Dermis microvascular lymphatic vessel endothelial cell (primary cell): ENCODE data around the gene ZNF519. TPM values are rescaled to one million over a fixed set of nuclear protein-coding genes. Genes with fewer than 3 reads are reported as not detected.
"Not testable (repeated sequence)": the region's sequence is repeated elsewhere in the genome, so short reads cannot be mapped to it uniquely, and the experiment has no call there.

Source experiments
- DNase-seq, 2 donors: peaks; one replicate each; pipeline versions ENCODE4 v3.0.0 to v3.0.0-alpha.2; 2010; ENCODE audit warnings: low read depth in 2 of 2
- total RNA-seq: library from RNA; depleted of rRNA; stranded (reverse); fragments of >200 nt; gene quantifications from 2 replicates; pipeline ENCODE4 v1.2.1, GENCODE V29; 2014

ZNF519 gene
- total RNA-seq, 1 donor from 2014 or later, result 3.1 TPM

DNA sequence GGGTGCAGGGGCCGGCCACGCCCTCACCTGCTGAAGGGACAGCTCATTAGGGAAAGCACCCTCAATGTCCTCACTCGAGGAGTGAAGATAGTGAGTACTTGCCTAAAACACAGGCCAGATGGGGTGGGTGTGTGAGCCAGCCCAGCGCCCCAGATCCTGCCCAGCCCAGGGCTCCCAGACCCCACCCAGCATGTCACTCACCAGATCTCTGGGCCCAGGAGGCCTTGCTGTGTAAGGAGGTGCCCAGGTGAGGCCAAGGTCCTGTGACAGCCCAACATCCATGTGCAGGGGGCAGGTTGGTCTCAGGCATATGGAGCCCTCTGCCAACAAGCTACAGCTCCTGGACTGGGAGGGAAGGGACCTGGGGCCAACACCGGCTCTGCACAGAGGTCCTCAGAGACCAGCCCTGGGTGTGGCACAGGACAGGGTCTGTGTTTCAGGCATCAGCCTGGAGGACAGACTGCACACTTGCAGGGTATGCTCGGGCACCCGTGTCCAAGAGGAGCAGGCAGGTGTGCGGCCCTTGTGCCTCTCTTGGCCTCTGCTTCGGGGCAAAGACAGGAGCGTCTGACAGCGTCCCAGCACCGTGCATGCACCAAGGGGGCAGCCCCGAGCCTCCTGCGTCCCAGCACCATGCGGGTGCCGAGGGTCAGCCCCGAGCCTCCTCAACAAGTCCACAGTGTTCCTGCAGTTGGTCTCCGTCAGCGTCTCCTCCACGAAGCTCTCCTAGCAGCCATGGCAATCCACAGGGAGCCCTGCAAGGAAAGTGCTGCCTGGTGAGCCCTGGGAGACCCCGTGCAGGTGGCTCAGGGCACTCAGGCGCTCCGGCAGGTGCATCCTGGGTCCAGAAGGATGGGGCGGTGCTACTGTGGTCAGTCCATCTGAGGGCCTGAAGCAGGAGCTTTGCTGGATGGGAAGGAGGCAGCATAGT is 16.0 kb upstream of the ZNF519 start:
- DNase-seq, result not testable (repeated sequence)

DNA sequence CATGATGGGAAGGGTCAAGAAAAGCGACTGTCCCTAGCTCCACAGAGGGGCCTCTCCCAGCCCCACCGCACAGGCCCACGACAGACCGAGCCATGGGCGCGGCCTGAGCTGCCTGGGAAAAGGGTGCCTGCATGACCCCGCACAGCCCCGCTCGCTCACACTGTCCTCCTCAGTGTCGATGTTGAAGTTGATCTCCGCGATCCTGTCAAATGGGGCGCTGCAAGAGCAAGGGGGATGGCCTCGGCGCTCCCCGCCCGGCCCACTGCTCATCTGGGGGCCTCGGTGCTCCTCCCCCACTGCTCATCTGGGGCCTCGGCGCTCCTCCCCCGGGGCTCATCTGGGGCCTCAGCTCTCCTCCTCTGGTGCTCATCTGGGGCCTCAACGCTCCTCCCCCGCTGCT is 14.5 kb upstream of the ZNF519 start:
- DNase-seq, result not testable (repeated sequence)

DNA sequence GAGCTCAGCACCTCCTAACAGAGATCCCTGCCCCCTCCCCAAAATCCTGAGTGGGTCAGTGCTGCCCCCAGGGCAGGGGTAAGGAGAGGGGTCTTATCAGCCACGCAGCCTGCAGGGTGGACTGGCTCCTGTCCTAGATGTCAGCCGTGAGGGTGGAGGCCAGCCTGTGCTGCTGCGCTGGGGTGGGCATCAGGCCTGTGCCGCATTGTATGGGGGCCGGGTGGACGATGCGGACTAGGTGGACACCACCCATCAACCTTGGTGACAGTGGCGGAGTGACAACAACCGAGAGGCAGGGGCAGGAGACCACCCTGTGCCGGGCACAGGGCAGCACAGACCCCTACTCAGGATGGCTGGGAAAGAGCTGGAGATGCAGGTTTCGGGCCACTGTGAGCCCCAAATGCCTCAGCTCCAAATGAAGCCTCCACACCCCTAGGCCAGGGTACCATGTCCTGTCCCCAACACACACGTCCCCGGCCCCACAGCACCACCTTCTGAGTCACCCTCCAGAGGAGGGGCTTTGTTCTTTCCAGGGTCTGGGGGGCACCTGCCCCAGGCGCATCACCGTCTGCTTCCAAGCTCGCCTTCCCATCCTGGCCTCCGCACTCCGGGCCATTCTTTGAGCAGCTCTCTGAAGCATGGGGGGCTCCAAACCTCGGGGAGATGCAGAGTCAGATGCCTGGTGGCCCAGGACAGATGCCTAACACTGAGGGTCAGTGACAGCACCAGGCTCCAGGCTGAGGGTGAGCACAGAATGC is 13.5 kb upstream of the ZNF519 start:
- DNase-seq, result not testable (repeated sequence)

DNA sequence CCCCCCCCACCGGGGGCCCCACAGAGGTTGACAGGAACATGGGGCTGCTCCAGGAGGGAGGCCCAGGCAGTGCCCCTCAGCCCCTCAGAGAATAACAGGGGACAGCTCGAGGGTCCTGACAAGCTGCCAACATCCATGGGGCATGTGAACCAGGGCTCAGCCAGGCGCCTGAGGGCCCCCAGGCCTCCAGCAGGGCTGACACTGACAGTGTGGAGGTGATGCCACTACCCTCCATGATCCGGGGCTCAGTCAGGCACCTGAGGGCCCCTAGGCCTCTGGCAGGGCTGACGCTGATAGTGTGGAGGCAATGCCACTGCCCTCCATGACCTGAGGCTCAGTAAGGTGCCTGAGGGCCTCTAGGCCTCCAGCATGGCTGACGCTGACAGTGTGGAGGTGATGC is 12.8 kb upstream of the ZNF519 start:
- not testable (repeated sequence) for DNase-seq

DNA sequence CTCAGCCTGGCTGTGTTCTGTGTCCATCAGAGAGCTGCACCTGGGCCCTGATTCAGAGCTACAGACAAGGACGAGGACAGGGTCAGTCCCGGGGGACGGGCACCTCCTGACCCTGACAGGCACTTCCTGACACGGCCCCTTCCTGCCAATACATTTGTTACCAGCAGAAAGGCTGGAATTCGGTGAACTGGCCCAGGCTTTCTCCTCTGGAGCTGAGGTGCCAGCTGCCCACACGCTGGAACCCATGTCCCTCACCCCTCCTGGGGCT is 12.3 kb upstream of the ZNF519 start:
- no peak for DNase-seq

DNA sequence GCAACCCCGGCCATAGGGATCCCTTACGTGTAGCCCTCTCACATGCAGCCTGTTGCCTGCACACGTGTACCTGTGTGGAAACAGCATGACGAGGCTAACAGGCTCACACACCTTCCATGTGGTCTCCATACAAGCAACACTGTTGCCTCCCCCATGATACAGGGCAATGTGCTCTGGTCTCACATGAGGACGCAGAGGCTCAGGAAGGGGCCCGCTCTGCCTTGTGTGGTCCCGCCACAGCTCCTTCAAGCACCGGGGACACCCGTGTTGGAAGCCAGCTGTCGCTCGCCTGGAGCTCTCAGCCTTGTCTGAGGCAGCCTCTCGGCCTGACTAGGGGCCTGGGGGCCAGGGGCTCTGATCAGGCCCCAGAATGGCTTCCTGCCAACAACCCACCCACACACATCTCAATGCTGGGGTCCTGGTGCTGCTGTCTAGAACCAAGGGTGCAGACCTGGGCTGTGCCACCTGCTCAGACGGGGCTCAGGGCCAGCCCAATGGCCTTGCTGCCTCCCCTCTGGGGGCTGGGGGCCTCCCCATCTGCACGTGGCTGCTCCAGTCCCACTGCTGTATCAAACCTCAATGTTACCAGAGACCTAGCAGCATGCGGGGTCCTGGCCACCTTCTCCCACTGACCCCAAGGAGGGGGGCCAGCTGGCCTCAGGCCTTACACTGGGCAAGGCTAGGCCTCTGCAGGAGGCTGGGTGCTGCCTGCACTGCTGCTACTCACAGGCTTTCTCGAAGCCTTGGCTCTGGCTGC is 11.8 kb upstream of the ZNF519 start:
- not testable (repeated sequence) for DNase-seq

DNA sequence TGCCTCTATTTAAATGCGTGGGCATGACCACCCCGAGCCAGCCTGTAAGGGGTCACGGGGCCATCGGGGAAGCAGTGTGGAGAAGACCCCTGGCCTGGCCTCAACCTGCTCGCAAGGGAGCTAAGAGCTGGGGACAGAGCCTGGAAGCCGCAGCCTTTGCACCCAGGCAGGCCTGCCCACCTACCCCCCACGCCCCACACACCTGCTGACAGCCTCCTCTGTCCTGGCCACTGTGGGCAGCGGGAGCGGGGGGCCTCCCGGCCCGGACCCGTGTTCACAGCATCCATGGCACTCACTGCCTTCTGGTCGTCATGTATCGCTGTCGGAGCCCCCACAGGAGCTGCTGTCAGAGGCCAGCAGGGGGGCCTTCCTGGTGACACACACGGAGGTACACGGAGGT is 11.2 kb upstream of the ZNF519 start:
- DNase-seq, result not testable (repeated sequence)

DNA sequence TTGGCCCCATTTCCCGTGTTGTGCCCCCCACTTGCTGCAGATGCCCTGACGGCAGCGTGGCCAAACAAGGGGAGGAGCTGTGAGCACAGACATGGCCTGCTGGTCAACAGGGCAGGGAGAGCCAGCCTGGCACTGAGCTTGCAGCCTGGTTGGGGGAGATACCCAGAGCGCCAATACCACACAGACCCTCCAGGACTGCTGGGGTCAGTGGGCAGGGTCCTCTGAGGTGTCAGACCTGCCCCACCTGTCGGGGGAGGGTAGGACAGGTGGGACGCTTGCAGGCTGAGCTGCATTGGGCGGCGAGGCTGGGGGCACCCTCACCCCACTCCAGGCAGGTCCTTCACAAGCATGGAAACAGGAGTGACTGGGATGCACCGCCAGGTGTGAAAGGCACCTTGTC is 9.9 kb upstream of the ZNF519 start:
- DNase-seq, result not testable (repeated sequence)

DNA sequence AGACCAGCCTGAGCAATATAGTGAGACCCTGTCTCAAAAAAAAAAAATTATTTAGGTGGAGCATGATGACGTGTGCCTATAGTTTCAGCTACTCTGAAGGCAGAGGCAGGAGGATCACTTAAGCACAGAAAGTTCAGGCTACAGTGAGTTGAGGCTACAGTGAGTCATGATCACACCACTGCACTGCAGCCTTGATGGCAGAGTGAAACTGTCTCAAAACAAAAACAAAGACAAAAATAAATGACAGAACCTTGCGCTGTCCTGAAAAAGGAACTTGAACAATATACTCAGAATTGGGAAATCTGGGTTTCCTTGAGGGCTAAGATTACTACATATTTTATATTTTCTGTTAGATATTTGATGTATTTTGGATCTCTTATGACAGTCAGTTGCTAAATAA is 7.3 kb upstream of the ZNF519 start:
- DNase-seq, result not testable (repeated sequence)

DNA sequence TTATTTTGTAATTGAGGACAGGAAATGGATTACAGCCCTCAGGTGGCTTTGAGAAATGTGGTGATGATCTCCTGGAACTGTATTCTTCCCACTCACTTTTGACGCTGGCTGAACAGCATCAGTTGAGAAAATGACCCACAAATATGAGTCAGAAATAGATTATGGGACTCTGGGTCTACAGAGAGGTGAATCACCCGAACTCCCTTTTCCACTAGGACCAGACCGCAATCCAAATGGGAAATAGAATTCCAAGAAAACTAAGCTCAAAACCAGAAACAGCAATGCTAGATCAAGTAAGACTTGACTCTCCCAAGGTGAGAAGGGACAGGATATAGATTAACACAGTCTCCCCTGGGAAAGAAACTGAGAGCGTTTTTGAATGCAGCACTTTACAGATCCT is 5.7 kb upstream of the ZNF519 start:
- not testable (repeated sequence) for DNase-seq

DNA sequence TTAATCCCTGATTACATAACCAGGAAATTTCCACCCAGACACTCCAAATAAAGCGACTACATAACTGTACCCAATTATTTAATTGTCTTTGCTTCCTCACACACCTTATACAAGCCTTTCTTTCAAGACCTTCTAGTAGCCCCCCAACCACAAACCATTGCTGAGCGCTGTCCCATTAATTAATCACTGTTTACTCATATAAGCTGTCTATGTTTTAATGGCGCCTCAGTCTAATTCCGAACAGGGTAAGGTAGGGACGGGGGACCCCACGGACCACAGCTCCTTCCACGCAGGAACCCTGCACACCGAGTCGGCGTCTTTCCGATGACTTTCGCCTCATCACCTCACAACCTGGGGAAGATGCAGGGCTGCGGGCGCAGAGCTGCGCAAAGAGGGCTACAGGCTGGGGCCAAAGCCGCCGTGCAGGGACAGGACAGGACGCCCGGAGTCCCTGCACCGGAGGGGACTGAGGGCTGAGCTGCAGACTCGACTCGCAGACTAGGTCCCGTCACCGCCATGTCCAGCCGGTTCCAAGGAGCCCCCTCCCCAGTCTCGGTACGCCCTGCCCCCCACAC is 452 bp downstream of the ZNF519 start:
- not testable (repeated sequence) for DNase-seq

DNA sequence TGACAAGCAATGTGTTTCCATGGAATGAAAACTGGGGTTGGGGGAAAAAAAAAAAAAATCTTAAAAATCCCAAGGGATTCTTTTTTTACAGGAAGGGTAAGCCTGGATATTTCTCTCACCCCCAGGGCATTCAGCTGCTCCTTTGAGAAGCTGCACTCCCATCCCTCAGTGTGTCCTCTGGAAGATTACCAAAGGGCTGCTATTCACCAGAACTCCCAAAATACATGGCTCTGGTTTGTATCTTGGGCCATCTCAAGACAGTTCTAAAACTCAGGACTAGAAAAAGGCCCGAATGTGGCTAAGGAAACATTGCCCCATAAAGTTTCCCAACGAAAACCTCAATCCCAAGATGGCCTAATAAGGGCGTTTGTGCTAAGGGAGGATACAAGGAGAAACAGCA is 1.4 kb downstream of the ZNF519 start:
- DNase-seq, result not testable (repeated sequence)

DNA sequence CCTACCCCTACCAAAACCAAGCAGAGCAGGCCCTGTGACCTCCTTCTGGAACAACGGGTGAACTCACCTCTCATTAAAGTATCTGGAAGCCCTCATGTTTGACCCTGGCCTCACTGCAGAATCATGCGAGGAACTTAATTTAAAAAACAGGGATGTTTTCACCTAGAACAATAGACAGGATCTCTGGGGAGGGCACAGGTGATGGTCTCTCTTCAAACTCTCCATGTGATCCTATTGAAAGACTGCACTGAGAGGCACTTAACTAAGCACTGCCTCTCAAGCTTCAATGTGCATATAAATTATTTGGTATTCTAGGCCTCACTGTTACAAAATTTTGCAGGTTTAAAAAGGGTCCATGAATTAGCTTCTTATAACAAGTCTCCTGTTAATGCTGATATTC is 7.5 kb downstream of the ZNF519 start:
- DNase-seq, result no peak

DNA sequence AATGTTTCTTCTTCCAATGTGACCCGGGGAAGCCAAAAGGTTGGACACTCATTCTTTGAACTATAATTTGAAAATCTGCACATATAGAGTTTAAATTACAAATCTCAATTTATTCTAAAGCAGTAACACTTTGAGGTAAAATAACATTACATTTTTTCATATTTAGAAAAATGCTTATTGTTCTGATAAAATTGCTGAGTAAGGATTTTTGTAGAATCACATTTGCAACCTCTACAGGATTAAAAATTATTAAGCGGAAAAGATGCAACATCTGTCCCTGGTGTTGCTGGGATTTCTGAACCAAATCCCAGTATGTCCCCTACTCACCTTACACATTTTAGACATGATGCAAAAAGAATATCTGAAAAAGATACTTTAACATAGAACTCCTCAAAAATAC is 10.1 kb downstream of the ZNF519 start:
- no peak for DNase-seq

DNA sequence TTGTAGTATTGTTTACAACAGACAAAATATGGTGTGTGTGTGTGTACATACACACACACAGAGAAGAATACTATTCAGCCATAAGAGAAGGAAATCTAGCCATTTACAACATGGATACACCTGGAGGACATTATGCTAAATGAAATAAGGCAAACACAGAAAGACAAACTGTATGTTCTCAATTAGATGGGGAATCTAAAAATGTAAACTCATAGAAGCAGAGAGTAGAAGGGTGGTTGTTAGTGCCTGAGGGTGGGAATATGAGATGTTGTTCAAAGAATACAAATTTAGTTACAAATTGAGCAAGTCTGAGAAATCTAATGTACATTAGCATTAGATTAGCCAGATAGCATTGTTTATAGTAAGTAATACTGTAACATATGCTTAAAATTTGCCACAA is 11.3 kb downstream of the ZNF519 start:
- DNase-seq, result no peak

DNA sequence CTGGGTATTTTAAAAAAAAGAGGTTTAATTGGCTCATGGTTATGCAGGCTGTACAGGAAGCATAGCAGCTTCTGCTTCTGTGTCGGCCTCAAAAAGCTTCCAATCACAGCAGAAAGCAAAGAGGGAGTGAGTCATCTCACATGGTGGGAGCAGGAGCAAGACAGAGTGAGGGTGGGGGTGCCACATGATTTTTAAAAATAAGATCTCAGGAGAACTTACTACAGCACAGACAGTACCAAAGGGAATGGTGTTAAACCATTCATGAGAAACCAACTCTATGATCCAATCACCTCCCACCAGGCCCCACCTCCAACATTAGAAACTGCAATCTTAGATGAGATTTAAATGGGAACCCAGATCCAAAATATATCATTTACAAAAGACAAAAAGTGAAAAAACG is 14.6 kb downstream of the ZNF519 start:
- no peak for DNase-seq

DNA sequence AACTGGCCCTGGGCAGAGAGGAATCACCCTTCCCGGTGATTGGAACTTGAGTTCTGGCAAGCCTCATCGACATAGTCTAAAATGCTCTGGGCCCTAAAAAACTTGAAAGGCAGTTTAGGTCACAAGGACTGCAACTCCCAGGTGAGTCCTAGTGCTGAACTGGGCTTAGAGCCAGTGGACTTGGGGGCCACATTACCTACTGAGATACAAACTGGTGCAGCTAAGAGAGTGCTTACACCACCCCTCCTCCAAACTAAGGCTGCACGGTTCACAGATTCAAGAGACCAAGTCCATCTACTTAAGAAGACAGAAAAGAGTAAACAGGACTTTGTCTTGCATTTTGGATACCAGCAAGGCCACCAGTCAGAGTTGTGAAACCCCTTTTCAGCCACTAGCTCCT is 25.3 kb downstream of the ZNF519 start:
- DNase-seq, result no peak

DNA sequence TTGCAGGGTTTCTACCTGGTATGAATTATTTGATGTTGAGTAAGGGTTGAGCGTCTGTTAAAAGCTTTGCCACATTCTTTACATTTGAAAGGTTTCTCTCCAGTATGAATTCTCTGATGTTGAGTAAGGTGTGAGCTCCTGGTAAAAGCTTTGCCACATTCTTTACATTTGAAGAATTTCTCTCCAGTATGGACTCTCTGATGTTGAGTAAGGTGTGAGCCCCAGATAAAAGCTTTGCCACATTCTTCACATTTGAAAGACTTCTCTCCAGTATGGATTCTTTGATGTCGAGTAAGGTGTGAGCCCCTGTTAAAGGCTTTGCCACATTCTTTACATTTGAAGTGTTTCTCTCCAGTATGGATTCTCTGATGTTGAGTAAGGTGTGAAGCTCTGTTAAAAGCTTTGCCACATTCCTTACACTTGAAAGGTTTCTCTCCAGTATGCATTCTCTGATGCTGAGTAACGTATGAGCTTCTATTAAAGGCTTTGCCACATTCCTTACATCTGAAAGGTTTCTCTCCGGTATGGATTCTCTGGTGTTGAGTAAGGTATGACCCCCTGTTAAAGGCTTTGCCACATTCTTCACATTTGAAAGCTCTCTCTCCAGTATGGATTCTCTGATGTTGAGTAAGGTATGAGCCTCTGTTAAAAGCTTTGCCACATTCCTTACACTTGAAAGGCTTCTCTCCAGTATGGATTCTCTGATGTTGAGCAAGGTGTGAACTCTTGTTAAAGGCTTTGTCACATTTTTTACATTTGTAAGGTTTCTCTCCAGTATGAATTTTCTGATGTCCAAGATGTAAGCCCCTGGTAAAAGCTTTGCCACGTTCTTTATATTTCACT is 27.1 kb downstream of the ZNF519 start:
- DNase-seq, result no peak

DNA sequence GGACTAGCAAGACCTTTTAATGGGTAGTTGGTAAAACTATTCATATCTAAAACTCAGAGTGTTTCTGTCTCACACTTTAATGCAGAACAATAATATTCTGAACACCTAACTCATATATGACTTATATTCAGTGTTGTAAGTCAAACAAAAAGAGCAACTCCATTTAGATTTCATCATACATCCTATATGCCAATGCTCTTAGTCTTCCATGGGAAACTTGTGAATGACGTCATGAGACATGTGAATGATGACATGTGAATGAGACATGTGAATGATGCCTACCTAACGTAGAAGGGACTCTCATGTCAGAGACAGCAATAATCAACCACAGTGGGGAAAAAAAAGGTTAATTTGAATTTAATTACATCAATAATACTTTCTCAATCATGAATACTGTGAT is 28.0 kb downstream of the ZNF519 start:
- DNase-seq, result no peak

DNA sequence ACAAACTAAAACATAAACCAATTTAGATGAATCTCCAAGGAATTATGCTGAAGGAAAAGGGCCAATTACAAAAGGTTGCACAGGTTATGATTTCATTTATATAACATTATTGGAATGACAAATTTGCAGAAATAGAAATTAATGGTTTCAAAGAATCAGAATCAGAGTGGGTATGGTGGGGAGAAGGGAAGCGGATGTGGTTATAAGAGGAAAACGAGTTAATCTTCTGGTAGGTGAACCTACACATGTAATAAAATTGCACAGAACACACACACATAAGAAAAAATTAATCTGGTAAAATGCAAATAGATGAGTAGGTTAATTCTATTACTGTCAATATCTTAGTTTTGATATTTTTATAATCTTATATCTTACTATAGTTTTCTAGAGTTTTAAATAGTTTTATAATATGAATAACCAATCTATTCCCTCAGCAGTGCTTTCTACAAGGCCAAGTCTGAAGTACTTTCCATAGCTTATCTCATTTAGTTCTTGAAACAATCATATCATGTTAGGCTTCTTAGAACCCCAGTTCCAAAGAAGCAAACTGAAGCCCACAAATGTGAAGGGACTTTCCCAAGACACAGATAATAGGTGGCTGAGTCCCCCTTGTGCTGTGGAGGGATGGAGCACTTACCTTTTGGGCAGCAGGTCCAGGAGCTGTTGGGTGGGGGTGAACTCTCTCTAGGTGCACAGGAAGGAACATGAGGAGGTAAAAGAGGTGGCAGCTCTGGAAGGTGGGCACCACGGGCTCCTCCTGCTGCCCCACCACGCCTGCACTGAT is 31.5 kb downstream of the ZNF519 start:
- DNase-seq, result no peak
